HepG2 (cell line): Measurements from ENCODE around the gene DAB1. TPM values are rescaled to one million over a fixed set of nuclear protein-coding genes. Genes with fewer than 3 reads are reported as not detected.

Source experiments
- ATAC-seq: fragments of 200-7000 bp; cut with Tn5 transposase; 3 replicates; pipeline ENCODE4 v1.9.1; 2020; ENCODE audit warnings: mild to moderate bottlenecking, moderate library complexity
- BruUV-seq: library from RNA; stranded (reverse); fragments of 400-500 nt; replicated peaks from 2 replicates; lab custom pipeline; 2021; lab: Mats Ljungman, UMichigan
- CTCF ChIA-PET: fragments of 300-600 bp; formaldehyde crosslinking; extraction: SDS; loops from one replicate; lab custom pipeline; 2021; ENCODE audit warnings: low total read pairs, inconsistent platforms, low intra/inter-chr PET ratio; lab: Yijun Ruan, JAX
- POLR2A ChIA-PET: fragments of 350-600 bp; sonication (Branson Sonifier 250); formaldehyde crosslinking; loops from one replicate; lab custom pipeline; 2020; ENCODE audit warnings: antibody characterized with exemption, inconsistent platforms; lab: Yijun Ruan, JAX
- DNase-seq: peaks from one replicate; pipeline ENCODE4 v3.0.0-alpha.2; 2015; ENCODE audit warnings: low spot score
- FAIRE-seq: peaks from 3 replicates; lab custom pipeline; 2011; peaks lifted over from hg19 to GRCh38; lab: Jason Lieb, UNC
- H2AFZ ChIP-seq: one replicate; pipeline ENCODE4 v1.6.1; 2011; ENCODE audit warnings: low read length, inconsistent platforms
- H3K27ac ChIP-seq: fragments of 300-600 bp; 3 replicates; pipeline ENCODE4 v1.8.0; 2011; ENCODE audit warnings: mixed run types, mild to moderate bottlenecking, mixed read lengths, low read length, inconsistent platforms; ENCODE audit not compliant: insufficient read depth; ENCODE audit errors: extremely low read length
- H3K27me3 ChIP-seq, 2 experiments: fragments of 200-600 bp in 1 of 2; 2 replicates in 1 of 2; 3 replicates in 1 of 2; pipeline versions ENCODE4 v1.6.0 to v1.8.0; 2011; ENCODE audit warnings: low read length in 2 of 2, mild to moderate bottlenecking in 2 of 2, moderate library complexity in 2 of 2, inconsistent platforms in 1 of 2; ENCODE audit not compliant: insufficient read depth in 2 of 2, control insufficient read depth in 1 of 2
- H3K36me3 ChIP-seq, 2 experiments: fragments of 200-600 bp in 1 of 2; replicated peaks in 1 of 2; 2 replicates in 1 of 2; 3 replicates in 1 of 2; pipeline versions ENCODE4 v1.5.1 to v1.8.0; 2011; ENCODE audit warnings: low read length in 2 of 2, inconsistent platforms in 1 of 2; ENCODE audit not compliant: insufficient read depth in 2 of 2, control insufficient read depth in 1 of 2
- H3K4me1 ChIP-seq: 2 replicates; pipeline ENCODE4 v1.5.1; 2012; ENCODE audit warnings: low read length, inconsistent platforms; ENCODE audit not compliant: insufficient read depth
- H3K4me2 ChIP-seq: 2 replicates; pipeline ENCODE4 v1.6.0; 2011; ENCODE audit warnings: low read depth, low read length, inconsistent platforms
- H3K4me3 ChIP-seq, 3 experiments: fragments of 200-600 bp in 1 of 3; sonication (generic), shearing (Covaris generic) in 1 of 3; replicated peaks in 1 of 3; 2 replicates each; pipeline ENCODE4 v1.5.1; 2011 to 2016; ENCODE audit warnings: low read length in 3 of 3, inconsistent platforms in 2 of 3, low read depth in 2 of 3, mild to moderate bottlenecking in 2 of 3, control low read depth in 1 of 3, mixed read lengths in 1 of 3; ENCODE audit not compliant: insufficient read depth in 1 of 3
- H3K79me2 ChIP-seq: one replicate; pipeline ENCODE4 v1.6.1; 2011; ENCODE audit warnings: low read length, inconsistent platforms; ENCODE audit not compliant: insufficient read depth
- H3K9ac ChIP-seq: 2 replicates; pipeline ENCODE4 v1.6.0; 2011; ENCODE audit warnings: mild to moderate bottlenecking, low read depth, low read length, inconsistent platforms; ENCODE audit not compliant: insufficient read depth
- H3K9me3 ChIP-seq: 2 replicates; pipeline ENCODE4 v1.5.1; 2012; ENCODE audit warnings: mild to moderate bottlenecking, low read length
- H4K20me1 ChIP-seq: 2 replicates; pipeline ENCODE4 v1.6.0; 2011; ENCODE audit warnings: inconsistent platforms, mild to moderate bottlenecking, low read length, moderate library complexity; ENCODE audit not compliant: insufficient read depth
- DMTF1 ChIP-seq: sonication (generic); formaldehyde crosslinking; IDR thresholded peaks from 2 replicates; pipeline ENCODE4 v1.4.0; 2020; ENCODE audit warnings: mild to moderate bottlenecking, missing genetic modification reagents
- FOXO1 ChIP-seq: sonication (generic); formaldehyde crosslinking; IDR thresholded peaks from 2 replicates; pipeline ENCODE4 v1.4.0; 2020; ENCODE audit warnings: missing genetic modification reagents
- GTF3A ChIP-seq: sonication (generic); formaldehyde crosslinking; conservative IDR thresholded peaks from 2 replicates; pipeline ENCODE4 v1.4.0; 2020; ENCODE audit warnings: mild to moderate bottlenecking, missing genetic modification reagents
- MTA1 ChIP-seq: sonication (generic); formaldehyde crosslinking; IDR thresholded peaks from 2 replicates; pipeline ENCODE4 v1.4.0; 2020; ENCODE audit warnings: missing genetic modification reagents, mild to moderate bottlenecking, borderline replicate concordance
- SALL1 ChIP-seq: sonication (generic); formaldehyde crosslinking; IDR thresholded peaks from 2 replicates; pipeline ENCODE4 v1.8.0; 2022; ENCODE audit warnings: mild to moderate bottlenecking, missing genetic modification reagents
- ZNF101 ChIP-seq: sonication (generic); formaldehyde crosslinking; IDR thresholded peaks from 2 replicates; pipeline ENCODE4 v1.4.0; 2020; ENCODE audit warnings: mild to moderate bottlenecking, low read depth, missing genetic modification reagents, borderline replicate concordance
- ZNF556 ChIP-seq: sonication (generic); formaldehyde crosslinking; IDR thresholded peaks from 2 replicates; pipeline ENCODE4 v1.4.0; 2020; ENCODE audit warnings: mild to moderate bottlenecking, missing genetic modification reagents, borderline replicate concordance
- ZNF775 ChIP-seq: sonication (generic); formaldehyde crosslinking; IDR thresholded peaks from 2 replicates; pipeline ENCODE4 v1.4.0; 2020; ENCODE audit warnings: missing genetic modification reagents, mild to moderate bottlenecking, moderate library complexity, borderline replicate concordance
- WGBS: methylation state at CpG from one replicate; pipeline ENCODE4 v1.1.6; 2017; ENCODE audit warnings: low lambda C conversion rate; 5-methylcytosine and 5-hydroxymethylcytosine counted together
- in situ Hi-C: cut with HindIII; loops from 2 replicates; pipeline ENCODE4 v1.10.0; 2017; ENCODE audit warnings: low pct_unique_long_range_greater_than_20kb; ENCODE audit not compliant: extremely low pct_ligation_motif_present
- intact Hi-C: fragments of 100-400 bp; cut with micrococcal nuclease; formaldehyde crosslinking; loops from one replicate; pipeline ENCODE4 v1.10.0; 2022; ENCODE audit not compliant: unreplicated experiment
- polyA plus RNA-seq, 8 experiments: library from polyadenylated mRNA; depleted of rRNA in 3 of 8; stranded (reverse) in 7 of 8; unstranded in 1 of 8; fragments of >200 nt; fragmentation: Illumina TruSeq in 4 of 8; extraction: Trizol in 4 of 8; gene quantifications; 2 replicates each; pipeline versions ENCODE4 v1.2.1 to v1.2.3, GENCODE V29; 2011 to 2016; ENCODE audit warnings: low read depth in 4 of 8, missing spikeins in 1 of 8, mixed read lengths in 1 of 8; ENCODE audit not compliant: insufficient read depth in 1 of 8
- total RNA-seq, 5 experiments: library from RNA; depleted of rRNA; stranded (reverse); fragments of >200 nt; fragmentation: Illumina TruSeq; extraction: Trizol; gene quantifications; 2 replicates each; pipeline ENCODE4 v1.2.3, GENCODE V29; 2016; ENCODE audit warnings: low read depth in 1 of 5

The DAB1 gene
- total and polyA plus RNA-seq, 2 of the 13 experiments (the other 11 are each of a cell fraction or from before 2014, with no cell fraction given), result 0.04 to 0.13 TPM

- ATAC-seq, result no peak
- Histone ChIP-seq H4K20me1 (no peaks in the 10 kb centered on the region), H3K79me2 (no peaks in the 10 kb centered on the region), H3K27ac (no peak overlapping the region), H3K27me3 (no peaks in the 10 kb centered on the region), H3K4me3 (no peak overlapping the region), H3K4me1 (no peaks in the 10 kb centered on the region), H3K4me2 (no peak overlapping the region), H3K36me3 (no peaks in the 10 kb centered on the region), H3K9me3 (no peaks in the 10 kb centered on the region), H3K9ac (no peak overlapping the region), H2AFZ (no peak overlapping the region)
- in situ Hi-C loops (no loop called here), intact Hi-C loops (no loop called here)
- 51% methylated on average over 3 of the region's 3 CpGs for WGBS
- ChIA-PET POLR2A (no interaction called here), CTCF (no interaction called here)
- DNase-seq, result no peak
- TF ChIP-seq GTF3A (CRISPR knock-in tag) (no peak), ZNF556 (no peak), FOXO1 (CRISPR knock-in tag) (no peak), ZNF775 (no peak), SALL1 (CRISPR knock-in tag) (no peak), ZNF101 (CRISPR knock-in tag) (no peak), DMTF1 (no peak), MTA1 (CRISPR knock-in tag) (no peak)
- no peak for FAIRE-seq
- no TSS peak for BruUV-seq
These were observed 66.4 kb downstream of the DAB1 start for GRCh38 chr1:57357462-57357861.
